GM12878 (cell line): ENCODE results near the gene KRTAP3-3. TPM values are rescaled to one million over a fixed set of nuclear protein-coding genes. Genes with fewer than 3 reads are reported as not detected.

Experiments used
- ATAC-seq: fragments of 200-7000 bp; cut with Tn5 transposase; 3 replicates; pipeline ENCODE4 v1.9.1; 2020; ENCODE audit warnings: mild to moderate bottlenecking, moderate library complexity
- BruUV-seq: library from RNA; stranded (reverse); fragments of 400-500 nt; replicated peaks from 2 replicates; lab custom pipeline; 2021; lab: Mats Ljungman, UMichigan
- CTCF ChIA-PET: fragments of 300-600 bp; sonication (Branson Sonifier 250); formaldehyde crosslinking; extraction: SDS; loops from one replicate; lab custom pipeline; 2021; ENCODE audit warnings: inconsistent platforms; lab: Yijun Ruan, JAX
- POLR2A ChIA-PET: fragments of 350-600 bp; formaldehyde crosslinking; extraction: SDS; loops from one replicate; lab custom pipeline; 2021; ENCODE audit warnings: inconsistent platforms; lab: Charles Lee
- RAD21 ChIA-PET: fragments of 300-600 bp; sonication (Branson Sonifier 250); formaldehyde crosslinking; loops from one replicate; lab custom pipeline; 2023; ENCODE audit warnings: antibody characterized with exemption; ENCODE audit not compliant: unreplicated experiment; lab: Charles Lee
- SMC1A ChIA-PET: fragments of 300-600 bp; sonication (Branson Sonifier 250); formaldehyde crosslinking; loops from one replicate; lab custom pipeline; 2023; ENCODE audit not compliant: unreplicated experiment, uncharacterized antibody; lab: Charles Lee
- DNase-seq: peaks from one replicate; pipeline ENCODE4 v3.0.0-alpha.2; 2011; ENCODE audit warnings: low read depth, low spot score
- FAIRE-seq: peaks from 3 replicates; lab custom pipeline; 2011; peaks lifted over from hg19 to GRCh38; lab: Jason Lieb, UNC
- H2AFZ ChIP-seq: 2 replicates; pipeline ENCODE4 v1.6.0; 2011; ENCODE audit warnings: low read depth, low read length, control low read depth; ENCODE audit not compliant: control insufficient read depth
- H3K27ac ChIP-seq: 2 replicates; pipeline ENCODE4 v1.5.1; 2011; ENCODE audit warnings: control low read depth; ENCODE audit not compliant: control insufficient read depth, insufficient read depth
- H3K27me3 ChIP-seq, 2 experiments: replicated peaks in 1 of 2; 2 replicates each; pipeline versions ENCODE4 v1.6.0 to v1.6.1; 2011; ENCODE audit warnings: low read length in 1 of 2; ENCODE audit not compliant: control insufficient read depth in 2 of 2, insufficient read depth in 2 of 2
- H3K36me3 ChIP-seq, 2 experiments: 2 replicates each; pipeline ENCODE4 v1.5.1; 2011; ENCODE audit warnings: low read length in 1 of 2; ENCODE audit not compliant: control insufficient read depth in 2 of 2, insufficient read depth in 2 of 2
- H3K4me1 ChIP-seq: 2 replicates; pipeline ENCODE4 v1.6.1; 2011; ENCODE audit warnings: mild to moderate bottlenecking, low read length, moderate library complexity, mixed read lengths; ENCODE audit not compliant: control insufficient read depth, insufficient read depth
- H3K4me2 ChIP-seq: 2 replicates; pipeline ENCODE4 v1.6.0; 2011; ENCODE audit warnings: control low read depth; ENCODE audit not compliant: control insufficient read depth, insufficient read depth
- H3K4me3 ChIP-seq: fragments of 200-600 bp; sonication (generic); 2 replicates; pipeline ENCODE4 v1.5.1; 2016
- H3K79me2 ChIP-seq: 2 replicates; pipeline ENCODE4 v1.6.0; 2011; ENCODE audit warnings: low read length; ENCODE audit not compliant: control insufficient read depth, insufficient read depth
- H3K9ac ChIP-seq: 2 replicates; pipeline ENCODE4 v1.8.0; 2011; ENCODE audit warnings: low read length, control low read depth, mixed read lengths; ENCODE audit not compliant: control insufficient read depth, insufficient read depth
- H3K9me3 ChIP-seq: replicated peaks from 3 replicates; pipeline ENCODE4 v1.5.1; 2011; ENCODE audit warnings: mild to moderate bottlenecking, low read length; ENCODE audit not compliant: control insufficient read depth, insufficient read depth
- H4K20me1 ChIP-seq: 2 replicates; pipeline ENCODE4 v1.6.0; 2011; ENCODE audit not compliant: control insufficient read depth, insufficient read depth
- HDAC6 ChIP-seq: fragments of 200-600 bp; sonication (generic); IDR thresholded peaks from one replicate; pipeline ENCODE4 v1.8.0; 2017; ENCODE audit warnings: antibody characterized with exemption; ENCODE audit not compliant: unreplicated experiment
- ZZZ3 ChIP-seq: IDR thresholded peaks from 2 replicates; pipeline ENCODE4 v1.6.1; 2011; ENCODE audit warnings: low read depth; ENCODE audit not compliant: control insufficient read depth, insufficient read length
- WGBS: methylation state at CpG from one replicate; pipeline ENCODE4 v1.1.6; 2016; ENCODE audit warnings: low lambda C conversion rate; ENCODE audit not compliant: insufficient replicate concordance, insufficient coverage; ENCODE audit errors: missing lambda C conversion rate; 5-methylcytosine and 5-hydroxymethylcytosine counted together
- in situ Hi-C: fragments of 300-500 bp; cut with MboI; formaldehyde crosslinking; loops from 9 replicates; pipeline ENCODE4 v1.14.3; 2018; ENCODE audit warnings: mixed read lengths
- intact Hi-C: fragments of 100-400 bp; cut with micrococcal nuclease; formaldehyde crosslinking; loops from one replicate; pipeline ENCODE4 v1.14.2; 2022; ENCODE audit not compliant: unreplicated experiment
- polyA plus RNA-seq, 11 experiments: library from polyadenylated mRNA; depleted of rRNA in 4 of 11; unstranded in 6 of 11; stranded (reverse) in 5 of 11; fragments of >200 nt; fragmentation: Nextera tagmentation in 4 of 11; fragmentation: Illumina TruSeq in 1 of 11; extraction: Ambion mirVana in 4 of 11; extraction: Trizol in 1 of 11; gene quantifications; 1 replicate in 1 of 11; 2 replicates in 10 of 11; pipeline versions ENCODE4 v1.2.1 to v1.2.3, GENCODE V29; 2011 to 2016; ENCODE audit warnings: inconsistent platforms in 2 of 11, missing spikeins in 2 of 11, low read depth in 1 of 11
- total RNA-seq, 4 experiments: library from RNA; depleted of rRNA in 3 of 4; stranded (reverse); fragments of >200 nt in 3 of 4; fragmentation: Illumina TruSeq in 1 of 4; extraction: Trizol in 1 of 4; gene quantifications; 2 replicates each; pipeline versions ENCODE4 v1.2.1 to v1.2.3, GENCODE V29; 2013 to 2021
- TF ChIP-seq, protein P1 (sequence below): fragments of 450-650 bp; IDR thresholded peaks from 2 replicates; pipeline ENCODE4 v1.6.1; 2017; ENCODE audit warnings: mild to moderate bottlenecking
- TF ChIP-seq, protein P2 (sequence below): fragments of 450-650 bp; IDR thresholded peaks from 2 replicates; pipeline ENCODE4 v1.6.1; 2016; ENCODE audit warnings: mild to moderate bottlenecking
- TF ChIP-seq, protein P3 (sequence below): fragments of 150-350 bp; IDR thresholded peaks from 2 replicates; pipeline ENCODE4 v1.6.1; 2016; ENCODE audit warnings: low read depth, low read length
- TF ChIP-seq, protein P4 (sequence below), 3 experiments: IDR thresholded peaks in 2 of 3; conservative IDR thresholded peaks in 1 of 3; 2 replicates each; pipeline ENCODE4 v1.5.1; 2011; ENCODE audit warnings: low read depth in 3 of 3, low read length in 3 of 3, mild to moderate bottlenecking in 3 of 3, control low read depth in 2 of 3, moderate library complexity in 2 of 3, inconsistent platforms in 1 of 3, mixed read lengths in 1 of 3; ENCODE audit not compliant: control insufficient read depth in 2 of 3, insufficient read depth in 1 of 3; ENCODE audit errors: extremely low read depth in 1 of 3

KRTAP3-3 gene
- total and polyA plus RNA-seq, 10 of the 15 experiments (the other 5 are each of a cell fraction or from before 2014, with no cell fraction given), result not detected

DNA sequence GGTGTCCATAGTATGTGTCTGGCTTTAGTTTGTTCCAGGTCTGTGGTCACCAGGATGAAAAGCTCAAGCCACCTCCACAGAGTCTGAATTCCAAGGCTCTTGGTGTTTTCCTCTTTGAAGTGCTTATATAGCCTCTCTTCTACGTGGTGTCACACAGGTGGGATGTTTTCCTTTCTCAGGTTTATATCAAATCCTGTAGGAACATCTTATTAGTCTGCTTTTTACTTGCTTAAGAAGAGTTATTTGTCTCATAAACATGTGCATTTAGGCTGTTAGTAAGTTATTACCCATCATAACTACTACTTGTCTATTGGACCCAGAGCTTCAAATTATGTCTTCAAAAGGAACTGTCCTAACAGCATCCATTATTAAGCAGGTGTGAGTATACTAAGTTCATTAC, 27.1 kb downstream of the KRTAP3-3 start, which contains the start of gene KRT39 (continued):
- TF ChIP-seq, protein P1, sequence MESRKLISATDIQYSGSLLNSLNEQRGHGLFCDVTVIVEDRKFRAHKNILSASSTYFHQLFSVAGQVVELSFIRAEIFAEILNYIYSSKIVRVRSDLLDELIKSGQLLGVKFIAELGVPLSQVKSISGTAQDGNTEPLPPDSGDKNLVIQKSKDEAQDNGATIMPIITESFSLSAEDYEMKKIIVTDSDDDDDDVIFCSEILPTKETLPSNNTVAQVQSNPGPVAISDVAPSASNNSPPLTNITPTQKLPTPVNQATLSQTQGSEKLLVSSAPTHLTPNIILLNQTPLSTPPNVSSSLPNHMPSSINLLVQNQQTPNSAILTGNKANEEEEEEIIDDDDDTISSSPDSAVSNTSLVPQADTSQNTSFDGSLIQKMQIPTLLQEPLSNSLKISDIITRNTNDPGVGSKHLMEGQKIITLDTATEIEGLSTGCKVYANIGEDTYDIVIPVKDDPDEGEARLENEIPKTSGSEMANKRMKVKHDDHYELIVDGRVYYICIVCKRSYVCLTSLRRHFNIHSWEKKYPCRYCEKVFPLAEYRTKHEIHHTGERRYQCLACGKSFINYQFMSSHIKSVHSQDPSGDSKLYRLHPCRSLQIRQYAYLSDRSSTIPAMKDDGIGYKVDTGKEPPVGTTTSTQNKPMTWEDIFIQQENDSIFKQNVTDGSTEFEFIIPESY, result no peak
- TF ChIP-seq, protein P2, sequence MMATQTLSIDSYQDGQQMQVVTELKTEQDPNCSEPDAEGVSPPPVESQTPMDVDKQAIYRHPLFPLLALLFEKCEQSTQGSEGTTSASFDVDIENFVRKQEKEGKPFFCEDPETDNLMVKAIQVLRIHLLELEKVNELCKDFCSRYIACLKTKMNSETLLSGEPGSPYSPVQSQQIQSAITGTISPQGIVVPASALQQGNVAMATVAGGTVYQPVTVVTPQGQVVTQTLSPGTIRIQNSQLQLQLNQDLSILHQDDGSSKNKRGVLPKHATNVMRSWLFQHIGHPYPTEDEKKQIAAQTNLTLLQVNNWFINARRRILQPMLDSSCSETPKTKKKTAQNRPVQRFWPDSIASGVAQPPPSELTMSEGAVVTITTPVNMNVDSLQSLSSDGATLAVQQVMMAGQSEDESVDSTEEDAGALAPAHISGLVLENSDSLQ, result no peak

DNA sequence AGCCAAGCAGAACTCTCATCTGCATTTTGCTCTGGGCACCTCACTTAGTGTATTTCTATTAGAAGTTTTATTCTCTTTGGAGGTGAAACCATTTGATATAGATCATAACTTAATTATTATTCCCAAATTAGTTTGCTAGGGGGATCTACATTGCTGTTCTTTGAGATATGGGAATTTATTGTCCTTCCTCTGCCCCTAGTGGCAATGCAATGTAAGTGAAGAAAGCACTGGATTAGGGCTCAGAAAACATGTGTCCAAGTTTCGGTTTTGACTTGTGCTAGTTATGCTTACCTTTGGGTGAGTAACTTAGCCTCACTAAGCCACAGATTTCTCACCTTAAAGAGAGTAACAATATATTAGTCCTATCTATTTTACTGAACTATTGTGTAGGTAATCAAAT, 30.1 kb downstream of the KRTAP3-3 start:
- no TSS peak for BruUV-seq
- WGBS, result 0% methylated on average over 1 of the region's 1 CpG
- DNase-seq (no peak), ATAC-seq (peak; percentile 59; the same call in 2 of the 3 replicates), FAIRE-seq (no peak)
- Histone ChIP-seq H3K4me2 (no peak overlapping the region), H4K20me1 (no peaks in the 10 kb centered on the region), H3K4me1 (no peaks in the 10 kb centered on the region), H3K27me3 (no peaks in the 10 kb centered on the region), H3K4me3 (no peak overlapping the region), H3K27ac (no peak overlapping the region), H3K9ac (no peak overlapping the region), H3K79me2 (no peaks in the 10 kb centered on the region), H3K9me3 (no peaks in the 10 kb centered on the region; the same call in 2 of the 3 replicates), H3K36me3 (no peaks in the 10 kb centered on the region), H2AFZ (no peak overlapping the region)
- in situ Hi-C loops, result no loop called here
- intact Hi-C loops, result no loop called here
- ChIA-PET CTCF (interaction anchor here (0.7 to 1.0 kb wide), 2 partner anchors 46 to 594 kb away, joined by 3 read pairs; no protein-coding TSS in a partner anchor), POLR2A (no interaction called here), RAD21 (no interaction called here), SMC1A (no interaction called here)
- TF ChIP-seq, protein P3, sequence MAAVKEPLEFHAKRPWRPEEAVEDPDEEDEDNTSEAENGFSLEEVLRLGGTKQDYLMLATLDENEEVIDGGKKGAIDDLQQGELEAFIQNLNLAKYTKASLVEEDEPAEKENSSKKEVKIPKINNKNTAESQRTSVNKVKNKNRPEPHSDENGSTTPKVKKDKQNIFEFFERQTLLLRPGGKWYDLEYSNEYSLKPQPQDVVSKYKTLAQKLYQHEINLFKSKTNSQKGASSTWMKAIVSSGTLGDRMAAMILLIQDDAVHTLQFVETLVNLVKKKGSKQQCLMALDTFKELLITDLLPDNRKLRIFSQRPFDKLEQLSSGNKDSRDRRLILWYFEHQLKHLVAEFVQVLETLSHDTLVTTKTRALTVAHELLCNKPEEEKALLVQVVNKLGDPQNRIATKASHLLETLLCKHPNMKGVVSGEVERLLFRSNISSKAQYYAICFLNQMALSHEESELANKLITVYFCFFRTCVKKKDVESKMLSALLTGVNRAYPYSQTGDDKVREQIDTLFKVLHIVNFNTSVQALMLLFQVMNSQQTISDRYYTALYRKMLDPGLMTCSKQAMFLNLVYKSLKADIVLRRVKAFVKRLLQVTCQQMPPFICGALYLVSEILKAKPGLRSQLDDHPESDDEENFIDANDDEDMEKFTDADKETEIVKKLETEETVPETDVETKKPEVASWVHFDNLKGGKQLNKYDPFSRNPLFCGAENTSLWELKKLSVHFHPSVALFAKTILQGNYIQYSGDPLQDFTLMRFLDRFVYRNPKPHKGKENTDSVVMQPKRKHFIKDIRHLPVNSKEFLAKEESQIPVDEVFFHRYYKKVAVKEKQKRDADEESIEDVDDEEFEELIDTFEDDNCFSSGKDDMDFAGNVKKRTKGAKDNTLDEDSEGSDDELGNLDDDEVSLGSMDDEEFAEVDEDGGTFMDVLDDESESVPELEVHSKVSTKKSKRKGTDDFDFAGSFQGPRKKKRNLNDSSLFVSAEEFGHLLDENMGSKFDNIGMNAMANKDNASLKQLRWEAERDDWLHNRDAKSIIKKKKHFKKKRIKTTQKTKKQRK, result no peak
- TF ChIP-seq ZZZ3 (no peak), HDAC6 (no peak)
- TF ChIP-seq, protein P4, sequence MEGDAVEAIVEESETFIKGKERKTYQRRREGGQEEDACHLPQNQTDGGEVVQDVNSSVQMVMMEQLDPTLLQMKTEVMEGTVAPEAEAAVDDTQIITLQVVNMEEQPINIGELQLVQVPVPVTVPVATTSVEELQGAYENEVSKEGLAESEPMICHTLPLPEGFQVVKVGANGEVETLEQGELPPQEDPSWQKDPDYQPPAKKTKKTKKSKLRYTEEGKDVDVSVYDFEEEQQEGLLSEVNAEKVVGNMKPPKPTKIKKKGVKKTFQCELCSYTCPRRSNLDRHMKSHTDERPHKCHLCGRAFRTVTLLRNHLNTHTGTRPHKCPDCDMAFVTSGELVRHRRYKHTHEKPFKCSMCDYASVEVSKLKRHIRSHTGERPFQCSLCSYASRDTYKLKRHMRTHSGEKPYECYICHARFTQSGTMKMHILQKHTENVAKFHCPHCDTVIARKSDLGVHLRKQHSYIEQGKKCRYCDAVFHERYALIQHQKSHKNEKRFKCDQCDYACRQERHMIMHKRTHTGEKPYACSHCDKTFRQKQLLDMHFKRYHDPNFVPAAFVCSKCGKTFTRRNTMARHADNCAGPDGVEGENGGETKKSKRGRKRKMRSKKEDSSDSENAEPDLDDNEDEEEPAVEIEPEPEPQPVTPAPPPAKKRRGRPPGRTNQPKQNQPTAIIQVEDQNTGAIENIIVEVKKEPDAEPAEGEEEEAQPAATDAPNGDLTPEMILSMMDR (IDR thresholded peaks at IDR 0.05 in 2 of 3, conservative IDR thresholded peaks at IDR 0.05 in 1 of 3; ENCODE audit: control insufficient read depth in 2 of 3, extremely low read depth in 1 of 3, insufficient read depth in 1 of 3, low read depth in 3 of 3, low read length in 3 of 3), result peak; percentile 31 to 63 (median 59); a peak in 4 of 6 replicates
